GM19438 (cell line): Measurements from ENCODE around the gene BCL2L1.

ENCODE experiments used
- ATAC-seq: cut with Tn5 transposase; IDR thresholded peaks from one replicate; pipeline ENCODE4 v1.9.1; 2021; ENCODE audit warnings: low read depth; ENCODE audit not compliant: unreplicated experiment

BCL2L1 gene

GRCh38 chr20:31738729-31739549 lies 16.3 kb upstream of the BCL2L1 start, which contains the start of gene TPX2:
TSS of gene TPX2 (plus strand) at chr20:31739290. CDS start at chr20:31757477, 18,187 bp downstream.
- peak; percentile 97 for ATAC-seq

GRCh38 chr20:31731321-31731717 lies 8.7 kb upstream of the BCL2L1 start:
- ATAC-seq: no peak

- ATAC-seq: peak; percentile 79
Measured at GRCh38 chr20:31723319-31724078, 831 bp upstream of the BCL2L1 start.

GRCh38 chr20:31723069-31723318 lies 326 bp upstream of the BCL2L1 start:
- ATAC-seq: peak; percentile 19

GRCh38 chr20:31721408-31722256 lies 1.0 kb downstream of the BCL2L1 start:
- ATAC-seq: no peak

GRCh38 chr20:31720486-31721407 lies 1.9 kb downstream of the BCL2L1 start:
- ATAC-seq: no peak

- no peak for ATAC-seq
Measured at GRCh38 chr20:31719644-31720485, 2.8 kb downstream of the BCL2L1 start.

- ATAC-seq: no peak
Measured at GRCh38 chr20:31718952-31719643, 3.6 kb downstream of the BCL2L1 start.

GRCh38 chr20:31717478-31718201 lies 5.0 kb downstream of the BCL2L1 start:
- no peak for ATAC-seq

- no peak for ATAC-seq
Measured at GRCh38 chr20:31716818-31717477, 5.7 kb downstream of the BCL2L1 start.

- ATAC-seq: no peak
Measured at GRCh38 chr20:31716351-31716750, 6.3 kb downstream of the BCL2L1 start.

- no peak for ATAC-seq
Measured at GRCh38 chr20:31715766-31716165, 6.9 kb downstream of the BCL2L1 start.

GRCh38 chr20:31713312-31714273 lies 9.1 kb downstream of the BCL2L1 start:
- no peak for ATAC-seq

GRCh38 chr20:31712564-31713311 lies 9.9 kb downstream of the BCL2L1 start:
- no peak for ATAC-seq

- no peak for ATAC-seq
Measured at GRCh38 chr20:31712112-31712553, 10.5 kb downstream of the BCL2L1 start.
